Ovary (tissue), 9 donors: ENCODE measurements around the gene CLK4. TPM values are rescaled to one million over a fixed set of nuclear protein-coding genes. Genes with fewer than 3 reads are reported as not detected.

ENCODE experiments used
- DNase-seq, 5 donors: peaks; one replicate each; pipeline ENCODE4 v3.0.0-alpha.2; 2019 to 2020
- H3K27ac ChIP-seq, 2 donors: fragments of 200-600 bp; one replicate each; pipeline versions ENCODE4 v1.5.1 to v1.8.0; 2019 to 2022
- H3K27me3 ChIP-seq: fragments of 200-600 bp; one replicate; pipeline ENCODE4 v1.8.0; 2022
- H3K36me3 ChIP-seq: fragments of 200-600 bp; sonication (generic); one replicate; pipeline ENCODE4 v1.5.1; 2019
- H3K4me1 ChIP-seq: one replicate; pipeline ENCODE4 v1.8.1; 2013; ENCODE audit warnings: mild to moderate bottlenecking, moderate library complexity; ENCODE audit not compliant: insufficient read depth
- H3K4me3 ChIP-seq: fragments of 200-600 bp; sonication (generic); one replicate; pipeline ENCODE4 v1.5.1; 2017
- H3K9me3 ChIP-seq, 2 donors: fragments of 200-600 bp in 1 of 2; sonication (generic) in 1 of 2; one replicate each; pipeline versions ENCODE4 v1.5.1 to v1.8.1; 2013 to 2019; ENCODE audit warnings: mild to moderate bottlenecking in 1 of 2, moderate library complexity in 1 of 2
- EP300 ChIP-seq: sonication (generic); formaldehyde crosslinking; IDR thresholded peaks from one replicate; pipeline ENCODE4 v1.6.1; 2017; ENCODE audit warnings: antibody characterized with exemption
- POLR2A ChIP-seq: fragments of 450-650 bp; IDR thresholded peaks from one replicate; pipeline ENCODE4 v1.6.1; 2017; ENCODE audit warnings: antibody characterized with exemption, mild to moderate bottlenecking, moderate library complexity
- WGBS, 3 donors: extraction: QIAGEN DNeasy Blood & Tissue Kit in 1 of 3; methylation state at CpG; one replicate each; pipeline versions ENCODE4 v1.1.5 to v1.1.7; 2013 to 2017; 5-methylcytosine and 5-hydroxymethylcytosine counted together
- intact Hi-C, 4 donors: fragments of 100-400 bp; cut with DNase I; formaldehyde crosslinking; loops; one replicate each; pipeline versions ENCODE4 v1.11.0 to v1.15.1; 2022 to 2023
- polyA plus RNA-seq, 2 donors: library from polyadenylated mRNA; stranded (reverse); fragments of 200-250 nt in 1 of 2; fragments of 350-450 nt in 1 of 2; fragmentation: Illumina TruSeq in 1 of 2; extraction: RNeasy Lipid Tissue Mini Kit (QIAGEN cat#74804) in 1 of 2; gene quantifications; one replicate each; pipeline ENCODE4 v1.2.3, GENCODE V29; 2013 to 2014
- total RNA-seq, 7 donors: library from RNA; depleted of rRNA in 2 of 7; stranded (reverse); fragments of >200 nt in 2 of 7; fragmentation: NEBNext Ultra II Directional in 3 of 7; extraction: Animal tissue kit (Norgen Biotek cat#: 25700) in 3 of 7; gene quantifications; one replicate each; pipeline versions ENCODE4 v1.1.0 to v1.2.4, GENCODE V29; 2016 to 2023
- TF ChIP-seq, protein P1 (sequence below), 3 donors: fragments of 450-650 bp in 2 of 3; fragments of 200-600 bp in 1 of 3; IDR thresholded peaks; one replicate each; pipeline versions ENCODE4 v1.5.1 to v1.8.0; 2016 to 2022; ENCODE audit warnings: antibody characterized with exemption in 3 of 3, mild to moderate bottlenecking in 1 of 3
- donor health status: DM: no; HTN: no; CAD: no; lungs with moderate emphysema.
- donor health status: DM: no; HTN: no; CAD: no.
- donor health status: Bipolar disorder and iron deficiency.
- donor health status: DM: yes; HTN: yes; CAD: no.
- donor health status: DM: no; HTN: no; CAD: no.
- donor health status: DM: yes; HTN: yes; CAD: no.

The CLK4 gene
- total and polyA plus RNA-seq, 9 donors: 21.2 to 40.1 (median 25.5) TPM

DNA sequence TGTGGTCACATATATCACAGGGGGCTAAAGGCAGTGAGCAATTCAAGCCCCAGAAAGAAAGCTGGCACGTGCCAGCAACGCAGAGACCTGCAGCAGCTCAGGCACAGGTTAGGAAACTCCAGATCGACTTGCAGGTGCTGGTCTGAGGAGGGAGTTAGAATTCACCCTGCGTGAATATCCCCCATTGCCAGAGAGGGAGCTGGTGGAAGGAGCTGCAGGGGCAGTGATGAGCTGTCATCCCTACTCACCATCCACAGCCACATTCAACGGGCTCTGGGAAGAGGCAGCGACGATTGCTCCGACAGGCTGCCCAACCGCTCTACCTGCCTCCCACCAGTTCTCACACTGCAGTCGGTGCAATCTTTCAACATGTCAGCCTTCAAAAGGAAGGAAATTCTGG is 40.8 kb upstream of the CLK4 start:
- no peak for DNase-seq
- TF ChIP-seq, protein P1, sequence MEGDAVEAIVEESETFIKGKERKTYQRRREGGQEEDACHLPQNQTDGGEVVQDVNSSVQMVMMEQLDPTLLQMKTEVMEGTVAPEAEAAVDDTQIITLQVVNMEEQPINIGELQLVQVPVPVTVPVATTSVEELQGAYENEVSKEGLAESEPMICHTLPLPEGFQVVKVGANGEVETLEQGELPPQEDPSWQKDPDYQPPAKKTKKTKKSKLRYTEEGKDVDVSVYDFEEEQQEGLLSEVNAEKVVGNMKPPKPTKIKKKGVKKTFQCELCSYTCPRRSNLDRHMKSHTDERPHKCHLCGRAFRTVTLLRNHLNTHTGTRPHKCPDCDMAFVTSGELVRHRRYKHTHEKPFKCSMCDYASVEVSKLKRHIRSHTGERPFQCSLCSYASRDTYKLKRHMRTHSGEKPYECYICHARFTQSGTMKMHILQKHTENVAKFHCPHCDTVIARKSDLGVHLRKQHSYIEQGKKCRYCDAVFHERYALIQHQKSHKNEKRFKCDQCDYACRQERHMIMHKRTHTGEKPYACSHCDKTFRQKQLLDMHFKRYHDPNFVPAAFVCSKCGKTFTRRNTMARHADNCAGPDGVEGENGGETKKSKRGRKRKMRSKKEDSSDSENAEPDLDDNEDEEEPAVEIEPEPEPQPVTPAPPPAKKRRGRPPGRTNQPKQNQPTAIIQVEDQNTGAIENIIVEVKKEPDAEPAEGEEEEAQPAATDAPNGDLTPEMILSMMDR (IDR thresholded peaks at IDR 0.05): no peak
- no peak for TF ChIP-seq EP300
- no peak for TF ChIP-seq POLR2A
- no peaks in the 10 kb centered on the region for H3K4me1 ChIP-seq
- no peaks in the 10 kb centered on the region for H3K9me3 ChIP-seq
- intact Hi-C loops: no loop called here
- H3K27ac ChIP-seq: no peak overlapping the region
- no peaks in the 10 kb centered on the region for H3K27me3 ChIP-seq
- no peaks in the 10 kb centered on the region for H3K36me3 ChIP-seq
- 60 to 62% (median 60%) methylated on average over 10 of the region's 10 CpGs for WGBS, 3 donors
- no peak overlapping the region for H3K4me3 ChIP-seq

DNA sequence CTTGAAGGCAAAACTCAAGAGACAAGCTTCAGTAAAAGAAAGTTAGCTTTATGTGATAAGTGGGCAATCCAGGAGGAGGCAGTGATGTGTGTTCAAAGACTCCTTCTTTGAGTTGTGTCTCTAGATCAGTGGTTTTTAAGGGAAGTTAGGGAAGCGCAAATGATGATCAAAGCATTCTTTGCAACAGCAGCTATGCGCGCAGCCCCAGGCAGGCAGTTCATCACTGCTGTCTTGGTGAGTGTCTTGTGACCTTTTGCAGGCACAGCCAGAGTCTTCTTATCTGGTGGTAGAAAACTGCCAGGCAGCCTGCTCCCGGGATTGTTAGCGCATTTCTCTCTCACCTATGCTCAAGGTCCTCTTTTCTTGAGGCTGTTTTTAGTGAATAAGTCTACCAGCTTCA is 40.3 kb upstream of the CLK4 start:
- Histone ChIP-seq H3K36me3 (no peaks in the 10 kb centered on the region), H3K4me3 (no peak overlapping the region), H3K9me3 (no peaks in the 10 kb centered on the region), H3K4me1 (no peaks in the 10 kb centered on the region), H3K27me3 (no peaks in the 10 kb centered on the region), H3K27ac (no peak overlapping the region)
- 6 to 14% (median 9%) methylated on average over 5 of the region's 5 CpGs for WGBS, 3 donors
- intact Hi-C loops: no loop called here
- no peak for TF ChIP-seq POLR2A
- TF ChIP-seq, protein P1 (IDR thresholded peaks at IDR 0.05): no peak
- no peak for TF ChIP-seq EP300
- DNase-seq: no peak

DNA sequence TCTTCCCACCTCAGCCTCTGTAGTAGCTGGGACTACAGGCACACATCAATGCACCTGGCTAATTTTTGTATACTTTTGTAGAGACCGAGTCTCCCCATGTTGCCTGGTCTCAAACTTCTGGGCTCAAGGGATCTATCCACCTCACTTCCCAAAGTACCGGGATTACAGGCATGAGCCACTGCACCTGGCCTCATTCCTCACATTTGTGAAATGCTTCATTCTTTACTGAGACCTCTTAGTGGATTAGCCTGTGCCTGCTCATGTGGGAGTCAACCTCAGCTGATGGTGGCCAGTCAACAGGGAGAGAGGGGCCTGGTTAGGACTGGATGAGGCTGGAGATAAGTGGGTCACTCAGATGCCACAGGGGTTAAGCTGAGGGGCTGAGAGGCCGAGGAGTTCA is 37.3 kb upstream of the CLK4 start:
- Histone ChIP-seq H3K27ac (no peak overlapping the region), H3K4me3 (no peak overlapping the region), H3K9me3 (no peaks in the 10 kb centered on the region), H3K4me1 (no peaks in the 10 kb centered on the region), H3K27me3 (no peaks in the 10 kb centered on the region), H3K36me3 (no peaks in the 10 kb centered on the region)
- no peak for DNase-seq
- WGBS, 3 donors: 42 to 57% (median 55%) methylated on average over 3 of the region's 3 CpGs
- TF ChIP-seq POLR2A (no peak), EP300 (no peak)
- TF ChIP-seq, protein P1 (IDR thresholded peaks at IDR 0.05): no peak
- intact Hi-C loops: no loop called here

DNA sequence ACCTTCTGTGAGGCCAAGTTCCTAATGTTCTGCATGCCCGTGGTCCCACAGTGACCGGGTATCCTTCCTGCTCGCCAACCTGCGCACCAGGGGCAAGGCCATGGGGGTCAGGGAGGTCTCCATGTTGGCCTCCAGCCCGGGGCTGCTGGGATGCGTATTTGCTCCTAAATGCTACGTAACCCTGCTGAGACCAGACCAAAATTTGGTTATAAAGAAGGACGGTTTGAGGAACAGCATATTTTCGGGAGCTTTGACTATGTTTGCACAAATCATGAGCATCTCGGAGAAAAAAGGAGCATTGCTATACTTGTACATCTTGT is 35.7 kb upstream of the CLK4 start:
- H3K4me3 ChIP-seq: no peak overlapping the region
- intact Hi-C loops: no loop called here
- H3K27me3 ChIP-seq: no peaks in the 10 kb centered on the region
- no peak overlapping the region for H3K27ac ChIP-seq
- TF ChIP-seq EP300: no peak
- no peak for TF ChIP-seq POLR2A
- TF ChIP-seq, protein P1 (IDR thresholded peaks at IDR 0.05): no peak
- no peaks in the 10 kb centered on the region for H3K4me1 ChIP-seq
- WGBS, 3 donors: 88 to 92% (median 89%) methylated on average over 10 of the region's 10 CpGs
- H3K36me3 ChIP-seq: no peaks in the 10 kb centered on the region
- H3K9me3 ChIP-seq: no peaks in the 10 kb centered on the region
- no peak for DNase-seq
